ENCODE data around the gene LIFR.
"Not testable (repeated sequence)": the region's sequence is repeated elsewhere in the genome, so short reads cannot be mapped to it uniquely, and the experiment has no call there.

The LIFR gene

DNA sequence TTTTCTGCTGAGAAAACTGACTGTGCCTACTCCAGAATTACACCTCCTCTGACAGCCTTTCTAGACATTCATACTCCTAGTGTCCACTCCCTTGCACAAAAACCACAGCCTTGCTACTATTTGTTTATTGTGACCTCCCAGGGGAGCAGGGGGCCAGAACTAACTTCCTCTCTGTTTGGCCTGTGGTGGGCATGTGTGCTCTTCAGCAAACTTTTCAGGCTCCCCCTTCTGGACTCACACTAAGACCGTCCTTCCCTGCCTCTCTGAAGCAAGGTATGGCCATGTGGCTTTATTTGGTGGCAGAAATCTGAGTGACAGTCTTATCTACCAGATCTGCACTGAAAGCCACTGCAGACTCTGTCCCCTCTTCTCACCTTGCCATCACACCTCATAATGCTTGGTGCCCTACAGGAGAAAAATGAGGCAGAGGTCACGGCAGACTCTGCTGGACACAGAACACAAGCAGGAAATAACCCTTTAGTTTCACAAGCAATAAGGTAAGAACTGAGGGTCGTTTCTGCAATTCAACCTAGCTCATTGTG is 28.2 kb downstream of the LIFR start:
- DNase-seq = no peak
- intact Hi-C loops (cut with DNase I) = no loop called here

DNA sequence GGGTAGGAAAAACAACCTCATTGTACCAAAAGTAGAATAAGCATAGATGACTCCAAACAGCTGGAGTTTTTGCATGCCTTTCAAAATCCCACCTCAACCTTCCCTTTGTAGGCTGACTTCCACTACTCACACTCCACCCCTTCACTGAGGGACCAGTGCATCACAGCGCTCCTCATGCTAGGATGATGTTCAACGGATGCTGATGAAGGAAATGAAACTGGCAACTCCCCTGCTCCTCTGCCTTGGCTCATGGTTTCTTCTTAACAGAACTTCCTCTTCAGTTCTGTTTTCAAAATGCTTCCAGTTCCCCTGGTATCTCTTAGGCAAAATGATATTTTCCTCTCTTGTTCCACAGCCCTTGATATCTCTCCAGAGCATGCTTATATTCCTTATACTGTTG is 29.0 kb downstream of the LIFR start:
- DNase-seq = no peak
- intact Hi-C loops (cut with DNase I) = no loop called here

DNA sequence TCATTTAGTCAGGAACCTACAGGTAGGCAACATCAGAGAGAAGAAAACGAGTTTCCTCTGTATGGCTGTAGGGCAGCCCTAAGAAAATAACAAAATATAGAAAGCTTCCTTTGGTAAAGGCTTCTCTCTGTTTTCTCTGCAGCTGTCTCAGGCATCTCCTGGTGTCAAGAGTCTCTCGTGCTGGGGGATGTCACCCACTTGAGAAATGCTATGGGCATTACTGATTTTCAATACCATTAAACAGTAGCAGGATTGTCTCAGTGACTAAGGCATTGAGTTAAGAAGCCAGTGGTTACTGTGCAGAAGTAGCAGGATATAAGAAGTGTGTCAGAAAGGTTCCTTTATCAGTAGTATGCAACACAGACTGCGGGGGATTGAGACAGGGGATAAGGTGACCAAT is 32.4 kb downstream of the LIFR start:
- DNase-seq = no peak
- intact Hi-C loops (cut with DNase I) = no loop called here

DNA sequence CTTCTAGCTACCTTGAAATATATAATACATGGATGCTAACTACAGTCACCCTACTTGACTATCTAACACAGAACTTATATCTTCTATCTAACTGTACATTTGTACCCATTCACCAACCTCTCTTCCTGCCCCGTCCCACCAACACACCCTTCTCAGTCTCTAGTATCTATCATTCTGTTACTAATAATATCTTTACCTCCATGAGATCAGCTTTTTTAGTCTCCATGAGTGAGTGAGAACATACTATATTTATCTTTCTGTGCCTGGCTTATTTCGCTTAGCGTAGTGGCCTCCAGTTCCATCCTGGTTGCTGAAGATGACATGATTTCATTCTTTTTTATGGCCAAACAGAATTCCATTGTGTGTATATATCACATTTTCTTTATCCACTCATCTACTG is 37.0 kb downstream of the LIFR start:
- intact Hi-C loops (cut with DNase I) = no loop called here
- DNase-seq = no peak

DNA sequence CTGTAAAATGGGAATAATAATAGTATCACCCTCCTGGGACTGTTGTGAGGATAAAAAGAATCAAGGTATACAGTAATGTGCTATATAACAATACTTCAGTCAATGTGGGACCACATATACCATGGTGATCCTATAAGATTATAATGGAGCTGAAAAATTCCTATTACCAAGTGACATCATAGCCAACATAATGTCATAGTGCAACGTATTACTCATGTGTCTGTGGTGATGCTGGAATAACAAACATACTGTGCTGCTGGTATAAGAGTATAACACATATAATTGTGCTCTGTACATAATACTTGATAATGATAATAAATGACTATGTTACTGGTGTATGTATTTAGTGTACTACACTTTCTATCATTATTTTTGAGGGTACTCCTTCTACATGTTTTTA is 38.1 kb downstream of the LIFR start:
- no peak for DNase-seq
- intact Hi-C loops (cut with DNase I) = no loop called here

DNA sequence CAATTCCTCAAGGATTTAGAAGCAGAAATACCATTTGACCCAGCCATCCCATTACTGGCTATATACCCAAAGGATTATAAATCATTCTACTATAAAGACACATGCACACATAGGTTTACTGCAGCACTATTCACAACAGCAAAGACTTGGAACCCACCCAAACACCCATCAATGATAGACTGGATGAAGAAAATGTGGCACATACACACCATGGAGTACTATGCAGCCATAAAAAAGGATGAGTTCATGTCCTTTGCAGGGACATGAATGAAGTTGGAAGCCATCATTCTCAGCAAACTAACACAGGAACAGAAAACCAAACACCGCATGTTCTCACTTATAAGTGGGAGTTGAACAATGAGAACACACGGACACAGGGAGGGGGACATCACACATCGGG is 39.8 kb downstream of the LIFR start:
- intact Hi-C loops (cut with DNase I); DNase-seq: not testable (repeated sequence)

DNA sequence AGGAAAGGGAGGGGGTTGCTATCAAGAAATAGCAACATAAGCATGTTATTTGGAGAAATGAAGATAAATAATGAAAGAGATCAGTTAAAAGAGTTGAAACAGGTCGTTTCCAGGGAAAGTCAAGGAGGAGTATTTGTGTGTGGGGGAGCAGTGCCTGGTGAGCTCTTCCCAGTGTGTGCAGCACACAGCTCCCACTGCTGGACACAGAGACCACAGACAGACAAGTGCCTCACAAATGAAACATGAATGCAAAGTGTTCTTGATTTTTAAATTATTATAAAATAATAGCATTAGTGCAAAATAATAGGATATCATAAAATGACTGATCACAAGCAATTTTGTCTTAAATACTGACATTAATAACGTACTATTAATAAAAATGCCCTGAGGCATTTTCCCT is 40.8 kb downstream of the LIFR start:
- intact Hi-C loops (cut with DNase I) = loop anchor here (2.0 kb wide), 1 partner anchor 21 kb away; no protein-coding TSS in a partner anchor
- no peak for DNase-seq

DNA sequence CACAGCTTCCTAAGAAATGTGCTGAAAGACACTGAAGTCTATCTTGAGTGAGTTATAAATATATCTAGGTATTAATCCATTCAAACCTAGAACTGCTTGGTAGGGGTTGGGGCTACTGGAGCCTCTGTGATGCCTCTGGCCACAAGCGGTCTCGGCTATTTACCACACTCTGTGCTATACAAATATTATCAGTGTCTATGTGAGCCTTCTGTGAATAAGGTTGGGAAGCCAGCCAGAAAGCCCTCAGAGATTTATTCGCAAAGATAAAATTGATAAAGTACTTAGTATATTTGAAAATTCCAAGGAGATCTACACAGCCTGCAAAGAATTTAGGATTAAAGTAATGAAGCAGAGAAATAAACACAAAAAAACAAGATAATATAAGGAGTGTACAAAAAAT is 41.4 kb downstream of the LIFR start:
- intact Hi-C loops (cut with DNase I) = loop anchor here (2.0 kb wide), 1 partner anchor 20 kb away; no protein-coding TSS in a partner anchor
- DNase-seq = no peak

DNA sequence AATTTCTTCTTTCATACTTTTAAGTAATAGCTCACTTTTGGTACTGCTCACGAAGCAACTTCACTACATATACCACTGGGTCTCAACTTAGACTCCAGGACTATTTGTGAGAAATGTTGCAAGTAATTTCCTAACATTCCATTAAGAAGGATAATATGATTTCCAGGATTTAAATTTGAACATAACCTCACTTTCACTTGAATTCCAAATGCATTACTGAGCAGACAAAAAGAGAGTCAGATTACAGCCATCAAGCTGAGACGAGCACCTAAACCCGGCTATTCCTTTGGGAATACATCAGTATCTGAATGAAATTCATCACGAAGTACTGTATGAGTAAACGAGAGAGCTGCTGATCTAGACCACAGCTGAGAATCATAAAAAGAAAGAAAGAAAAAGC is 47.3 kb downstream of the LIFR start:
- intact Hi-C loops (cut with DNase I) = no loop called here

DNA sequence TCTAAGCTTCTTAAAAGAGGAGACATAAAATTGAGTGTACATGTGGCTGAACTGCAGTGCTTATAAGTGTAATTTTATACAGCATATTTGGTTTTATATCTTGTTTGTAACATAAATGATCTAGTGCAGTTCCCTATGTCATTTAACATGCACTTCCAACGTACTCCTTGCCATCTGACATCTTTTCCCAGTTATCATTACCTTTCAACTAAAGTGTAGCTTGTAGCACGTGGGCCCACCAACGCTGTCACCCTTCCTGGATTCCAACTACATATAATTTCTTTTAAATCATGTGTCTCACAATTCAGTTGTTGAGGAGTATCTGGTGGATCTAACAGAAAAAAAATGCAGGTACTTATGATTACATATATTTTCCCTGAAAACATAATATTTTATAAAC is 50.1 kb downstream of the LIFR start:
- intact Hi-C loops (cut with DNase I) = no loop called here
- DNase-seq = no peak

More for the DNA sequence above, 47.3 kb downstream of the LIFR start:
- no peak for DNase-seq

DNA sequence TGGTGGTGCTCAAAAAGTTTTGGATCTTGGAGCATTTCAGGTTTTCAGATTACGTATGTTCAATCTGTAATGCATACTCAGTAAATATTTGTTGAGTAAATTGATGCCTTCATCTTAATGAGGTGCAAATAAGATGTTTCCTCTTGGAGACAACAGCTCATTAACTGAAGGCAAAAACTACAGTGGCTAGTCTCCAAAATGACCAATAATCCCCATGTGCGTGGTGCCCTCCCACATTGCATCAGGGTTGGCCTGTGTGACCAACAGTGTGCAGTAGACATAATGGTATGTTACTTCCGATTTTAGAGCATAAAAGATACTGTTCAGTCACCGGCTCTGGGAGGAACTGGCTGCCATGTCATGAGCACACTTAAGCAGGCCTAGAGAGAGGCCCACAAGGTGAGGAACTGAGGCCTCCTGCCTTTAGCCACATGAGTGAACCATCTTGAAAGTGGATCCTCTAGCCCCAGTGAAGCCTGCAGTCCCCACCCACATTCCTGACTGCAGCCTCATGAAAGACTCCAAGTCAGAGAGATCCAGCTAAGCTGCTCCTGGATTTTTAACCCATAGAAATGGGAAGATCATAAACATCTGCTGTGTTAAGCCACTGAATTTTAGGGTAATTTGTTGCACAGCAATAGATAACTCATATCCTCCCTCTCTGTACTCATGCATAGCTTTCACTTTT is 55.7 kb downstream of the LIFR start:
- intact Hi-C loops (cut with DNase I) = no loop called here
- no peak for DNase-seq

DNA sequence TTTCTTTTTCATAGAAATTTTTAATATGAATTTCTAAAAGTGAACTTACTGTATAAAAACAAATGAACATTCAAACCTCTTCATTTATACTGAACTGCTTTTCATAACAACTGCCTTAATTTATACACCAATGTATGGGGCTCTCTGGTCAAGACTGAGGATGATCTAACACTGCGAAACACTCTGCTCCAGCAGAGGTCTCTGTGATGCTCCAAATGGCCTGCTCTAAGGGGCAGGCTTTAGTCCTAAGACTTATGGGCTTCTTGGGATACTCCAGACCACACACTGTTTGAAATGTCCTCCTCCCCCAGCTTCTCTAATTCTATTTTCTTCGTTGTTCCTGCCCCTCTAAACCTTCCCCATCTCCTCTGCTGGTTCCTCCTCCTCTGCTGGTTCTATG is 58.5 kb downstream of the LIFR start:
- peak in 1 of 10 donors; percentile 33 for DNase-seq
- intact Hi-C loops (cut with DNase I) = no loop called here

DNA sequence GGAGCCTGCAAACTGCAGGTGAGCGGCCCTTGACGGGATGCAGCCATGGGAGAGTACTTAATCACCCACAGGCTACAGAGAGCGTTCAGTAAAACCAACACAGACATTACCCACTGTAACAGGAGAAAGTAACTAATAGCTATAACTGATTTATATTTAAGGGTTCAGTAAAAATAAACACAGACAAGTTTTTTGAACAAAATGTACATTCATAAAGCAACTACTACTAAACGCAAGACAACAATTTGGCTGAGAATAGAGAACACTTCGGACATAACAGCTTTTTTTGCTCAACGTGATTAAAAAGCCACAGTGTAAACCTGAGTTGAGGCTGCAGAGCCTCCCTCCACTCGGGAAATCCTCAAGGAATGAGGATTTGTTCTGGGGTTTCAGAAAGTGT is 61.7 kb downstream of the LIFR start:
- intact Hi-C loops (cut with DNase I) = loop anchor here (2.0 kb wide), 1 partner anchor 20 kb away; no protein-coding TSS in a partner anchor
- DNase-seq = no peak

DNA sequence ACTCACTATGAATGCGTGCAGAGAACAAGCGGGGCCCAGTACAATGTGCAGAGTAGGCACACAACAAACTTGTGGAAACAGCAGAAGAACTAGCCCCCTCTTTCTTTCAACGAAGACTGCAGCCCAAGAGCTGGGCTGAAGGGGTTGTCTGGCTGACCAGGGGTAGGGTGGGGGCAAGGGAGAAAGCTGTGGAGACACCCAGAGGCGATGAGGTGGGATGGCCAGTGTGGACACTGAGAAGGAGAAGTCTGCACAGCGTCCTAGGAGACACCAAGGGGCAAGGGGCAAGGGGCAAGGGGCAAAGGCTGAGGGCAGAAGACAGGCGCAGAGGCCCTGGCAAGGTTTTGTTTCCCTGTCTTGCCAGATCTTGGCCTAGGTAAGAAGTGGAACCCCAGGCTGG is 62.3 kb downstream of the LIFR start:
- peak in 1 of 10 donors; percentile 41 for DNase-seq
- intact Hi-C loops (cut with DNase I) = loop anchor here (2.0 kb wide), 1 partner anchor 21 kb away; no protein-coding TSS in a partner anchor

DNA sequence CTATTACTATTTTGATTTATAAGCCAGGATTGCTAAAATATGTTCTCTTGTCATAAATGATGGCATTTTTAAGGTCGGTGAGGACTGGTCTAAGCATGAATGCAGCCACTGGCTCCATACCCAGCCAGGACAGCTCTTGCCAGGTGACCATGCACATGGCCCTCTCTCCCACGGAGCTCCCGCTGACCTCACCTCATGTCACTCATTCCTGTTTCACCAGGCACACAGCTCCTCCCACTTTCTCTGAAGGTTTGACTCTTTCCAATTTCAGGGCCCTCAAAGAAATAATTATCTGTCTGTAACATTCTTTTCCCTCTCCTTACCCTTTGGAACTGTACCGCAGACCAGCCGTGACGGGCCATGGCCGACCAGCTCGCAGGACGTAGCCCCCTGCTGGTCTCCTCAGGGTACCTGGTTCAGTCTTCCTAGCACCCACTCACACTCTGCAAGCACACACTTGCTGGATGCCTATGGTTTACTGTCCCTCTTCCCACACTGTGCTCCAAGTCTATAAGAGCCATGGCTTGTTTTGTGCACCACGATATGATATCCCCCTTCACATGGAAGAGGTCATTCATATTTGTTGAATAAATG is 72.5 kb downstream of the LIFR start:
- DNase-seq = no peak
- intact Hi-C loops (cut with DNase I) = no loop called here

DNA sequence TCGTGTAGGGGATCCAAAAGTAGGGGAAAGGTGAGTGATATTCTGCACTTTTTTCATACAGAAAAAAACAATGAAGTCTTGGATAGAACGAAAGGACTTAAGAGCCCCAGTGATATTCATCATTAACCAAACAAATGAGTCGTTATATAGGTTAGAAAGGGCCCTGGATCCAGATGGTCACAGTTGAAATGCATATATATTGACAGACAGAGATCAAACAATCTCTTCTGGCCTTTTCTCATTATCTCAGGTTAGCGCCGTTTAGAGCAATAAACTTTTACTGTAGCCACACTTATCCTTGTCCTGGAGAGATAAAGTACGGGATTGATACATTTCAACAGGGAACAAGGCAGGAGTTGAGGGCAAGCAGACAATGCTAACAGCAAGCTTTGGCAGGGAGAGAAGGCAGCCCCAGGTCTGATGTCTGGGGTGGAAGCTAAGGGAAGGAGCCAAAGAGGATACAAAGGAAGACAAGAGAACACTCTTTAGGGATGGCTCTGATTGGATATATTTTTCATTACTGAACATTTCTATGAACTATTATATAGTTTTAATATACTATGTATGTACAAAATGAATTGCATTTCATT is 77.0 kb downstream of the LIFR start:
- DNase-seq = no peak
- intact Hi-C loops (cut with DNase I) = no loop called here

DNA sequence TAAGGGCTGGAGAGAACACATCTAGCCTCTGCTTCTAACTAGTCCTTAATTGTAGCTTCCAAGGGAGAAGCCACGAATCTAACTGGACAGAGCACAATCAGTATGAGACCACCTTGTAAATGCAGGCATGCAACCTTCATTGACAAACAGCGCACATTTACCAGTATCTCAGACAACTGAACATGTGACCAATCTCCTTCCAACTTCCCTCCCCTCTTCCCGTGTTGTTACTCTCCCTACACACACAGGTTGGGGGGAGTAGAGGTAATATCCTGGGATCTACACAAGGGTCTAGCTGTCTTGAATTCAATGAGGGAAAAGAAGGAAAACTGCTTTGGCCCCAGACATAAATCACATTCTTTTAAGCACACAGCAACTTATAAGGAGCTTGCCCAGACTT is 77.6 kb downstream of the LIFR start:
- intact Hi-C loops (cut with DNase I) = no loop called here
- DNase-seq = no peak

DNA sequence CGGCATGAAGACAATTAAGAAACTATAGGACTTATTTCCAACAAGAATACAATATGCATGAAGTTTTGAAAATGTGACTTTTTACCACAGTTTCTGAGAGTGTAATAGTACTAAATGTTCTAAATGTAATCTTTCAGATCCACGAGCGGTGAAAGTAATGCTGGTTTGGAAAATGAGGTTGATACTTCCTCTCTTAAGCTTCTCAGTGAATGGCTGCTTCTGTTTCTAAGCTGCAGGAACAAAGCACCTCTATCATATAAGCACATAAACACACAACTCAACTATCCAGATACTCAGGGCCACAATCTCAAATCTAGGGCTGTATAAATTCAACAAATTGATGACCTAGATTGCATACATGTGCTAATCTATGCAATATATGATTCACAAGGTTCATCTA is 78.3 kb downstream of the LIFR start:
- intact Hi-C loops (cut with DNase I) = no loop called here
- DNase-seq = no peak

DNA sequence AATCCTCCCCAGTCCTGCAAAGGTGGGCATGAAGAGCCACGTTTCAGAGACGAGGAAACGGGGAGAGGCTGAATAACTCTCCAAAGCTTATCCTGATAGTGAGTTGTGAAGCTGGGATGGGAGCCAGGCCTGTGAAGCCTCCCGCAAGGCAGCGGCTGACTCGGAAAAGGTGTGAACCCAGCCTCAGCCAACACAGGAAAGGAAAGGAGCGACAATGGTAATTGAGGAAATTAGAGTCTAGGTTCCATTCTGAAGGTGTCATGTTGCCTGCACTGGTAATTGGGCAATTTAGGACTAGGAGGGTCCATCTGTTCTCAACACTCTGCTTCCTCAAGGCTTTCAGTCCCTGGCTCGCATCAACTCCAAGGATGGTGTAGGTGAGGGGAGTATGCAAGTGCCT is 83.4 kb downstream of the LIFR start:
- intact Hi-C loops (cut with DNase I) = no loop called here
- DNase-seq = peak in 5 of 10 donors; percentile 36 to 89 (median 43)

DNA sequence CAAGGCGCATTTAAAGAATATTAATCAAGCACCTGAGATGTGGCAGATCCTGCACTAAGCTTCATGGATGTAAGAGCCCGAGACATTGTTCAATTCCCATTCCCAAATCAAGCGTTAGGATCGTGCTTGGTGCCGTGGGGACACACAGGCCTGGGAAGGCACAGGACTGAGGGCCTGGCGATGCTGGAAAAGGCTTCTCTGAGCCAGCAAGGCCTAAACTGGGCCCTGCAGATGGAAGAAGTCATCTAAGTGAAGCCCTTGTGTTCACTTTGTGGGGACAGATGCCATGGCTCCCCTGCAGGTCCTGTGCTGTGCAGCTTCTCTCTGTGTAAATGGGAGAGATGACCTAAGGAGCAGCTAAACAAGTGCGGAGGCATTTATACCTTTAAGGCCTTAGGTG is 83.9 kb downstream of the LIFR start:
- intact Hi-C loops (cut with DNase I) = no loop called here
- DNase-seq = no peak

DNA sequence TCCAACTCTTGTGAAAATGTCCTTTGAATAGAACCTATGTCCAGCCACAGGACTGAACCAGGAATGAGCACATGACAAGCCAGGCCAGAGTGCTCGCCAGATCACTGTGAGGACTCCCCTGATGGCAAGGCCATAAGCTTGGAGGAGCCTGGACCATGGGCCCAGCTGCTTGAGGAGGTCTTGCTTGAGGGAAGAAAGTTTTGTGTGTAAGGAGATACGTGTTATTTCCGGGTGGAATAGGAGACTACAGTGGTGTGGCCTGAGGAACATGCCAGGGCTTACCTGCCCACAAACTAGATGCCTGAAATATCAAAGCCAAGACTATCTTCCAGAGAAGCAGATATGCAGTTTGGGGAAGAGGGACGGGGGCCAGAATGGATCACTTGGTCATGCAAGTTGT is 84.7 kb downstream of the LIFR start:
- intact Hi-C loops (cut with DNase I) = no loop called here
- DNase-seq = no peak
